ENCODE data around the gene PWWP2B. TPM values are rescaled to one million over a fixed set of nuclear protein-coding genes. Genes with fewer than 3 reads are reported as not detected.

Gene PWWP2B
- total RNA-seq, 1 donor from 2014 or later = 12.9 TPM

- Mint-ChIP-seq H3K36me3 (ENCODE audit: unreplicated experiment) (no peaks in the 10 kb centered on the region), H3K4me1 (ENCODE audit: unreplicated experiment) (peaks cover 2% of the 10 kb centered on the region), H3K9me3 (ENCODE audit: unreplicated experiment) (no peaks in the 10 kb centered on the region), H3K4me3 (ENCODE audit: unreplicated experiment) (no peak overlapping the region), H3K27me3 (ENCODE audit: unreplicated experiment) (peaks cover 3% of the 10 kb centered on the region), H3K27ac (ENCODE audit: unreplicated experiment) (no peak overlapping the region)
- peak; percentile 97 for TF ChIP-seq CTCF (IDR thresholded peaks at IDR 0.05)
- no peak for DNase-seq (ENCODE audit: extremely low spot score, unreplicated experiment)
Measured at GRCh38 chr10:132458586-132459300, 61.7 kb downstream of the PWWP2B start.

GRCh38 chr10:132459301-132460003 is 62.5 kb downstream of the PWWP2B start:
- peaks cover 2% of the 10 kb centered on the region for H3K4me1 Mint-ChIP-seq (ENCODE audit: unreplicated experiment)
- no peak overlapping the region for H3K4me3 Mint-ChIP-seq (ENCODE audit: unreplicated experiment)
- TF ChIP-seq CTCF (IDR thresholded peaks at IDR 0.05) = no peak
- no peak overlapping the region for H3K27ac Mint-ChIP-seq (ENCODE audit: unreplicated experiment)
- DNase-seq (ENCODE audit: extremely low spot score, unreplicated experiment) = no peak
- H3K27me3 Mint-ChIP-seq (ENCODE audit: unreplicated experiment) = peaks cover 3% of the 10 kb centered on the region
- H3K36me3 Mint-ChIP-seq (ENCODE audit: unreplicated experiment) = no peaks in the 10 kb centered on the region
- no peaks in the 10 kb centered on the region for H3K9me3 Mint-ChIP-seq (ENCODE audit: unreplicated experiment)

- Mint-ChIP-seq H3K36me3 (ENCODE audit: unreplicated experiment) (no peaks in the 10 kb centered on the region), H3K4me3 (ENCODE audit: unreplicated experiment) (no peak overlapping the region), H3K4me1 (ENCODE audit: unreplicated experiment) (peaks cover 2% of the 10 kb centered on the region), H3K9me3 (ENCODE audit: unreplicated experiment) (no peaks in the 10 kb centered on the region), H3K27me3 (ENCODE audit: unreplicated experiment) (peaks cover 1% of the 10 kb centered on the region), H3K27ac (ENCODE audit: unreplicated experiment) (no peak overlapping the region)
- no peak for TF ChIP-seq CTCF (IDR thresholded peaks at IDR 0.05)
- no peak for DNase-seq (ENCODE audit: extremely low spot score, unreplicated experiment)
Measured at GRCh38 chr10:132460071-132460470, 63.1 kb downstream of the PWWP2B start.

- no peak overlapping the region for H3K27ac Mint-ChIP-seq (ENCODE audit: unreplicated experiment)
- no peak overlapping the region for H3K4me3 Mint-ChIP-seq (ENCODE audit: unreplicated experiment)
- peaks cover 2% of the 10 kb centered on the region for H3K4me1 Mint-ChIP-seq (ENCODE audit: unreplicated experiment)
- no peak for TF ChIP-seq CTCF (IDR thresholded peaks at IDR 0.05)
- no peaks in the 10 kb centered on the region for H3K9me3 Mint-ChIP-seq (ENCODE audit: unreplicated experiment)
- H3K36me3 Mint-ChIP-seq (ENCODE audit: unreplicated experiment) = no peaks in the 10 kb centered on the region
- no peak for DNase-seq (ENCODE audit: extremely low spot score, unreplicated experiment)
- H3K27me3 Mint-ChIP-seq (ENCODE audit: unreplicated experiment) = no peaks in the 10 kb centered on the region
Measured at GRCh38 chr10:132460691-132461090, 63.7 kb downstream of the PWWP2B start.

- no peak for TF ChIP-seq CTCF (IDR thresholded peaks at IDR 0.05)
- DNase-seq (ENCODE audit: extremely low spot score, unreplicated experiment) = no peak
- Mint-ChIP-seq H3K9me3 (ENCODE audit: unreplicated experiment) (no peaks in the 10 kb centered on the region), H3K4me1 (ENCODE audit: unreplicated experiment) (peaks cover 2% of the 10 kb centered on the region), H3K36me3 (ENCODE audit: unreplicated experiment) (no peaks in the 10 kb centered on the region), H3K27ac (ENCODE audit: unreplicated experiment) (no peak overlapping the region), H3K27me3 (ENCODE audit: unreplicated experiment) (no peaks in the 10 kb centered on the region), H3K4me3 (ENCODE audit: unreplicated experiment) (no peak overlapping the region)
Measured at GRCh38 chr10:132461103-132461682, 64.2 kb downstream of the PWWP2B start.
